ENCODE results near the gene WNT3. TPM values are rescaled to one million over a fixed set of nuclear protein-coding genes. Genes with fewer than 3 reads are reported as not detected.

WNT3 gene
- total and polyA plus RNA-seq, 10 donors, result 0.32 to 0.94 (median 0.67) TPM

- Histone ChIP-seq H3K36me3 (no peaks in the 10 kb centered on the region), H3K9me3 (no peaks in the 10 kb centered on the region), H3K27me3 (replicated peaks in 1 of 7) (peaks cover 4 to 86% (median 28%) of the 10 kb centered on the region in 7 donors), H3K4me3 (peak overlapping the region in 4 of 8 donors; percentile 39 to 70 (median 49)), H3K4me1 (peaks cover 0 to 19% (median 12%) of the 10 kb centered on the region in 6 donors), H3K27ac (no peak overlapping the region)
- intact Hi-C loops (cut with DNase I; ENCODE audit: low total_unique reads), result no loop called here
- no peak for DNase-seq
- 53 to 63% (median 56%) methylated on average over 13 of the region's 13 CpGs for WGBS, 5 donors
- TF ChIP-seq, protein P1, sequence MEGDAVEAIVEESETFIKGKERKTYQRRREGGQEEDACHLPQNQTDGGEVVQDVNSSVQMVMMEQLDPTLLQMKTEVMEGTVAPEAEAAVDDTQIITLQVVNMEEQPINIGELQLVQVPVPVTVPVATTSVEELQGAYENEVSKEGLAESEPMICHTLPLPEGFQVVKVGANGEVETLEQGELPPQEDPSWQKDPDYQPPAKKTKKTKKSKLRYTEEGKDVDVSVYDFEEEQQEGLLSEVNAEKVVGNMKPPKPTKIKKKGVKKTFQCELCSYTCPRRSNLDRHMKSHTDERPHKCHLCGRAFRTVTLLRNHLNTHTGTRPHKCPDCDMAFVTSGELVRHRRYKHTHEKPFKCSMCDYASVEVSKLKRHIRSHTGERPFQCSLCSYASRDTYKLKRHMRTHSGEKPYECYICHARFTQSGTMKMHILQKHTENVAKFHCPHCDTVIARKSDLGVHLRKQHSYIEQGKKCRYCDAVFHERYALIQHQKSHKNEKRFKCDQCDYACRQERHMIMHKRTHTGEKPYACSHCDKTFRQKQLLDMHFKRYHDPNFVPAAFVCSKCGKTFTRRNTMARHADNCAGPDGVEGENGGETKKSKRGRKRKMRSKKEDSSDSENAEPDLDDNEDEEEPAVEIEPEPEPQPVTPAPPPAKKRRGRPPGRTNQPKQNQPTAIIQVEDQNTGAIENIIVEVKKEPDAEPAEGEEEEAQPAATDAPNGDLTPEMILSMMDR (IDR thresholded peaks at IDR 0.05 in 8 of 11, conservative IDR thresholded peaks at IDR 0.05 in 3 of 11), result no peak
- TF ChIP-seq POLR2A (IDR thresholded peaks at IDR 0.05), result no peak
- TF ChIP-seq POLR2AphosphoS5 (IDR thresholded peaks at IDR 0.05), result no peak
These were observed 32.2 kb upstream of the WNT3 start for GRCh38 chr17:46850688-46851028.

DNA sequence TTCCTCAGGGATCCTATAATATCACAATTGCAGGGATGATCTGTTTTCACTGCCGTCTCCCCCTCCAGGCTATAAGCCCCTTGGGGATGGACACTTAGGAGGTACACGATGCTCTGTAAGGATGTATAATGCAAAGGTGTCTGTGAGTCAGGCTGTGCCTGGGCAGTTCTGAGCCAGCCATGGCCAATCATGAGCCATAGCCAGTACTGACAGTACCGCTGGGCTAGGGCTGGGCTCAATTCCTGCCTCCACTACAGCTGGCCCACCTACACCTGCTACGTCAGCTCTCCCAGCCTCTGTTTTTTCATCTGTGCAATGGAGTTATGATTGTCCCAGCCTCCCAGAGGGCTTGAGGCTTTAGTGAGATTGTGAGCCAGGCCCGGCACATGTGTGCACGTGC lies 30.0 kb upstream of the WNT3 start:
- Histone ChIP-seq H3K4me3 (no peak overlapping the region), H3K4me1 (peaks cover 0 to 19% (median 12%) of the 10 kb centered on the region in 6 donors), H3K36me3 (no peaks in the 10 kb centered on the region), H3K27me3 (replicated peaks in 1 of 7) (peaks cover 4 to 98% (median 27%) of the 10 kb centered on the region in 7 donors), H3K27ac (no peak overlapping the region), H3K9me3 (peaks cover 0 to 5% (median 2%) of the 10 kb centered on the region in 8 donors)
- 65 to 90% (median 84%) methylated on average over 5 to 6 of the region's 6 CpGs for WGBS, 5 donors
- TF ChIP-seq, protein P1 (IDR thresholded peaks at IDR 0.05 in 8 of 11, conservative IDR thresholded peaks at IDR 0.05 in 3 of 11), result no peak
- TF ChIP-seq POLR2AphosphoS5 (IDR thresholded peaks at IDR 0.05), result no peak
- no peak for TF ChIP-seq POLR2A (IDR thresholded peaks at IDR 0.05)
- DNase-seq, result peak; percentile 40
- intact Hi-C loops (cut with DNase I; ENCODE audit: low total_unique reads), result no loop called here

GRCh38 chr17:46847204-46848191 lies 29.0 kb upstream of the WNT3 start:
- Histone ChIP-seq H3K27me3 (replicated peaks in 1 of 7) (peaks cover 4 to 98% (median 19%) of the 10 kb centered on the region in 7 donors), H3K9me3 (peaks cover 0 to 15% (median 12%) of the 10 kb centered on the region in 8 donors), H3K27ac (no peak overlapping the region), H3K36me3 (no peaks in the 10 kb centered on the region), H3K4me3 (no peak overlapping the region), H3K4me1 (peaks cover 0 to 19% (median 12%) of the 10 kb centered on the region in 6 donors)
- intact Hi-C loops (cut with DNase I; ENCODE audit: low total_unique reads), result no loop called here
- TF ChIP-seq POLR2AphosphoS5 (IDR thresholded peaks at IDR 0.05), result no peak
- TF ChIP-seq POLR2A (IDR thresholded peaks at IDR 0.05), result no peak
- TF ChIP-seq, protein P1 (IDR thresholded peaks at IDR 0.05 in 8 of 11, conservative IDR thresholded peaks at IDR 0.05 in 3 of 11), result no peak
- WGBS, 5 donors, result 56 to 72% (median 65%) methylated on average over 6 to 8 of the region's 8 CpGs
- peak; percentile 40 for DNase-seq

- WGBS, 5 donors, result 94 to 98% (median 95%) methylated on average over 3 of the region's 3 CpGs
- peaks cover 0 to 11% (median 6%) of the 10 kb centered on the region in 6 donors for H3K4me1 ChIP-seq
- H3K36me3 ChIP-seq, result no peaks in the 10 kb centered on the region
- H3K27me3 ChIP-seq (replicated peaks in 1 of 7), result peaks cover 0 to 80% (median 17%) of the 10 kb centered on the region in 7 donors
- no peak for TF ChIP-seq POLR2AphosphoS5 (IDR thresholded peaks at IDR 0.05)
- TF ChIP-seq, protein P1 (IDR thresholded peaks at IDR 0.05 in 8 of 11, conservative IDR thresholded peaks at IDR 0.05 in 3 of 11), result peak in 5 of 11 experiments; percentile 19 to 38 (median 29)
- TF ChIP-seq POLR2A (IDR thresholded peaks at IDR 0.05), result no peak
- intact Hi-C loops (cut with DNase I; ENCODE audit: low total_unique reads), result loop anchor here (5.0 kb wide), 2 partner anchors 99 to 159 kb away; no protein-coding TSS in a partner anchor
- H3K4me3 ChIP-seq, result no peak overlapping the region
- peaks cover 0 to 20% (median 12%) of the 10 kb centered on the region in 8 donors for H3K9me3 ChIP-seq
- no peak overlapping the region for H3K27ac ChIP-seq
- DNase-seq, result no peak
These were observed 24.3 kb upstream of the WNT3 start for GRCh38 chr17:46842835-46843234.

All from spleen (tissue), 11 donors.